Prostate gland (tissue), 2 donors: ENCODE results near the gene ENPP7.

Source experiments
- POLR2A ChIP-seq: fragments of 450-650 bp; IDR thresholded peaks from one replicate; pipeline ENCODE4 v1.6.1; 2016; ENCODE audit warnings: antibody characterized with exemption, mild to moderate bottlenecking
- POLR2AphosphoS5 ChIP-seq: sonication (generic); formaldehyde crosslinking; IDR thresholded peaks from one replicate; pipeline ENCODE4 v1.6.1; 2017; ENCODE audit warnings: antibody characterized with exemption
- TF ChIP-seq, protein P1 (sequence below), 4 experiments: fragments of 200-600 bp in 2 of 4; fragments of 450-650 bp in 2 of 4; sonication (generic) in 2 of 4; IDR thresholded peaks; 1 replicate in 3 of 4; 2 replicates in 1 of 4; pipeline ENCODE4 v1.5.1; 2016 to 2019; ENCODE audit warnings: antibody characterized with exemption in 4 of 4, mild to moderate bottlenecking in 2 of 4, moderate library complexity in 2 of 4

DNA sequence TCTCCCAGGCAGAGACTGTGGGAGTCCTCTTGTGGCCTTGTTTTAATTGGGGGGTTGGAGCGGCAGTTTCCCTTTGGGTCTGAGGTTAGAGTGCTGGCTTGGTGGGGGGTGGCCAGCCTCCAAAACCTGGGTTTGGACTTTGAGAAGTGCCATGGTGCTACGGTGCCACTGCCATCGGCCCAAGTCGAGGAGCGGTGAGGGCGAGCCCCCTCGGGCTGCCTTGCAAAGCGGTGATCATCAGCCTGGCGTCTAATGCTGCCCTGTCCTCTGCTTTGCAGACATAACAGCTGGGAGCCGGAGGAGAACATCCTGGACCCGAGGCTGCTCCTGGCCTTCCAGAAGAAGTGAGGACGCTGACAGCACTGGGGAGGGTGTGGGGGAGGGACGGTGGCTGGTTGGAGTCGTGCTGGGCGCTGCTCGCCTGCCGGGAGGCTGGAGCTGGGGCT lies 48.4 kb downstream of the ENPP7 start:
- TF ChIP-seq POLR2A (no peak), POLR2AphosphoS5 (no peak)
- TF ChIP-seq, protein P1, sequence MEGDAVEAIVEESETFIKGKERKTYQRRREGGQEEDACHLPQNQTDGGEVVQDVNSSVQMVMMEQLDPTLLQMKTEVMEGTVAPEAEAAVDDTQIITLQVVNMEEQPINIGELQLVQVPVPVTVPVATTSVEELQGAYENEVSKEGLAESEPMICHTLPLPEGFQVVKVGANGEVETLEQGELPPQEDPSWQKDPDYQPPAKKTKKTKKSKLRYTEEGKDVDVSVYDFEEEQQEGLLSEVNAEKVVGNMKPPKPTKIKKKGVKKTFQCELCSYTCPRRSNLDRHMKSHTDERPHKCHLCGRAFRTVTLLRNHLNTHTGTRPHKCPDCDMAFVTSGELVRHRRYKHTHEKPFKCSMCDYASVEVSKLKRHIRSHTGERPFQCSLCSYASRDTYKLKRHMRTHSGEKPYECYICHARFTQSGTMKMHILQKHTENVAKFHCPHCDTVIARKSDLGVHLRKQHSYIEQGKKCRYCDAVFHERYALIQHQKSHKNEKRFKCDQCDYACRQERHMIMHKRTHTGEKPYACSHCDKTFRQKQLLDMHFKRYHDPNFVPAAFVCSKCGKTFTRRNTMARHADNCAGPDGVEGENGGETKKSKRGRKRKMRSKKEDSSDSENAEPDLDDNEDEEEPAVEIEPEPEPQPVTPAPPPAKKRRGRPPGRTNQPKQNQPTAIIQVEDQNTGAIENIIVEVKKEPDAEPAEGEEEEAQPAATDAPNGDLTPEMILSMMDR (IDR thresholded peaks at IDR 0.05) = no peak
